Activated naive CD4-positive, alpha-beta T cell treated with anti-CD3 and anti-CD28 coated beads for 36 hours (primary cell): ENCODE data around the gene LACTBL1. TPM values are rescaled to one million over a fixed set of nuclear protein-coding genes. Genes with fewer than 3 reads are reported as not detected.

Experiments used
- total RNA-seq, 2 experiments: library from RNA; stranded (reverse); gene quantifications; one replicate each; pipeline ENCODE4 v1.2.3, GENCODE V29; 2021

The LACTBL1 gene
- total RNA-seq, 2 experiments from 2014 or later, result not detected

Other genes starting within 250 kb of the LACTBL1 start
- gene TEX46, start 43.0 kb upstream of the LACTBL1 start, total RNA-seq, result not detected
- 10 to 100 TPM; 59.7 to 62.6 TPM for gene KDM1A, start 46.6 kb upstream of the LACTBL1 start, total RNA-seq
- 10 to 100 TPM; 12.6 to 13.7 TPM for gene LUZP1, start 196.0 kb upstream of the LACTBL1 start, total RNA-seq
- gene HTR1D, start 244.6 kb upstream of the LACTBL1 start, total RNA-seq, result not detected